ENCODE measurements around the gene ZNF383.
"Not testable (repeated sequence)": the region's sequence is repeated elsewhere in the genome, so short reads cannot be mapped to it uniquely, and the experiment has no call there.

Gene ZNF383

DNA sequence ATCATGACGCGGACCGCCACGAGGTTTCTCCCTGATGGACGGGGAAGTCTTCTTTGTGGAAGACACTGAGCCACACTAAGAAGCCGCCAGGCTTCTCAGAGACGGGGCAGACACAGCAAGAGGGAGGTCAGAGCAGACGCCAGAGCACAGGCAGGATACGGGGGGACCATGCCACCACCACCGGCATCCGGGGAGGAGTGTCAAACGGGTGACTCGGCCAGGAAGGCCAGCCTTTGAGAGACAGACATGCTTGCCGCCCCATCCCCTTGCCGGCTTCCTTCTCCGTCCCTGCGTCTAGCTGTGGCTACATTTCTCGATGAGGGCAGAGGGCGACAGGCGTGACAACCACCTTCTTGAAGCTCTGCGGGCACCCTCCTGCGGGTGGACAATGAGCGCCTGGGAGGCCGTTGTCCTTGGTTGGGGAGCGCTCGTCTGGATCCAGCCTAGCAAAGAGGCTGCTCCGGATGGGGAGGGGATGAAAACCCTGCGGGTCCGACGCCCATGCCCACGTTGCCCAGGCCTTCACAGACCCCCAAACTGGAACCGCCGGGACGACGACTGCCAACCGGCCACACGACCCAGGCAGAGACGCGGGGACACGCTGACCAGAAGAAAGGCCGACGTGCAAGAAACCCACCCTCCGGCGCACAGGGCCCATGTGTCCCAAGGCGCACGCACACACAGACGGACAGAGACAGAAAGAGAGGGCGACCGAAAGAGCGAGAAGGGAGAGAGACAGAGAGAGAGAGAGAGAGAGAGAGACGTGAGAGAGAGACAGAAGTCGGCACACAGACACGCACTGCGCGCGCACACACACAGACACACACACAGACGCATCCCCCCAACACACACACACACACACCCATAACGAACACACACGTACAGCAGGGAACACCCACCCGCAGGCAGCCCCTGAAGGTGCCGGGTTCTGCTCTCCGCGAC is 75.3 kb downstream of the ZNF383 start:
- not testable (repeated sequence) for DNase-seq (ENCODE audit: extremely low spot score, insufficient read length, low read depth); FAIRE-seq

DNA sequence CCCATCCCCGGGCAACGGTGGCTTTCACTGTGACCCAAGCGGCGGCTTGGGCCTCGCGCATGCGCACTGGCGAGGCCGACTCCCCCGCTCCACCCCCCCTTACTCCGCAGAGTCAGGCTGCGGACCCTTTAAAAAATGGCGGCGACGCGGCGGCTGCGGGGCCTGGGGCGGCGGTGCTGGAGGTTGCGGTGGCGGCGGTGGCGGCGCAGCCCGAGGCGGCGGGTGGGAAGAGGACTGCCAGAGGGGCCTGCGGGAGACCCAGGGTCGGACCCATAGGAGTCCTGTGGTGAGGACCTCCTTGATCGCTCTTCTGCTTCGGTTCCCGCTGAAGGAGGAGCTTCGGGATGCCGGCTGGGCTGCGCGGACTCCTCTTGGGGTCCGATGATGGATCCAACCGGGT is 76.2 kb downstream of the ZNF383 start:
- not testable (repeated sequence) for DNase-seq (ENCODE audit: extremely low spot score, insufficient read length, low read depth); FAIRE-seq

All from GM18507 (cell line).